ENCODE measurements around the gene LSM2. TPM values are rescaled to one million over a fixed set of nuclear protein-coding genes. Genes with fewer than 3 reads are reported as not detected.
"Not testable (repeated sequence)": the region's sequence is repeated elsewhere in the genome, so short reads cannot be mapped to it uniquely, and the experiment has no call there.

The LSM2 gene
- total and polyA plus RNA-seq, 2 donors (not counting 1 experiment from before 2014, with no cell fraction given): 52.4 to 57.4 TPM

DNA sequence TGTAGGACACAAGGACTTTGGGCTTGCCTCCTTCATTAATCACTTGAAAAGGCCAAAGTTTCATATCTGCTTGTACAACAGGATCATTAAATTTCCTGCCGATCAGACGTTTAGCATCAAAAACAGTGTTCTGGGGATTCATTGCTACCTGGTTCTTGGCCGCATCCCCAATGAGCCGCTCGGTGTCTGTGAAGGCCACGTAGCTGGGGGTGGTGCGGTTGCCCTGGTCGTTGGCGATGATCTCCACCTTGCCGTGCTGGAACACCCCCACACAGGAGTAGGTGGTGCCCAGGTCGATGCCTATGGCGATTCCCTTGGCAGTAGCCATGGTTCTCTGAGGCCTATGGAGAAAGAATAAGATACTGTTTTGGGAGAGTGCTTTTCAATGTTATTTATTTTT is 4.9 kb upstream of the LSM2 start:
- H4K20me1 ChIP-seq (ENCODE audit: control insufficient read depth, insufficient read depth, low read length, poor library complexity, severe bottlenecking): no peaks in the 10 kb centered on the region
- Mint-ChIP-seq H3K4me3 (no peak overlapping the region), H3K4me1 (peaks cover 19% of the 10 kb centered on the region), H3K27ac (no peak overlapping the region), H3K9me3 (ENCODE audit: insufficient read depth) (no peaks in the 10 kb centered on the region), H3K27me3 (no peaks in the 10 kb centered on the region)
- H3K79me2 ChIP-seq (ENCODE audit: control insufficient read depth, insufficient read depth, low read length): peaks cover 22% of the 10 kb centered on the region
- 100% methylated on average over 11 of the region's 12 CpGs for WGBS (ENCODE audit: insufficient coverage)
- no peak overlapping the region for H3K4me2 ChIP-seq (replicated peaks; ENCODE audit: low read depth, low read length, poor library complexity, severe bottlenecking)
- DNase-seq (no peak), ATAC-seq (ENCODE audit: low read depth) (no peak)
- H3K9ac ChIP-seq (ENCODE audit: low read length): no peak overlapping the region
- H3K4me3 ChIP-seq (ENCODE audit: control extremely low read depth in 1 of 5, extremely low read depth in 1 of 5, insufficient read depth in 1 of 5, low read depth in 2 of 5, low read length in 4 of 5): no peak overlapping the region
- ChIA-PET POLR2A (interaction anchor here (0.6 kb wide), 1 partner anchor 73 kb away, joined by 4 read pairs; no protein-coding TSS in a partner anchor), CTCF (interaction anchor here (1.2 kb wide), 1 partner anchor 19 kb away, joined by 5 read pairs; no protein-coding TSS in a partner anchor)
- intact Hi-C loops (cut with micrococcal nuclease): no loop called here
- H3K36me3 ChIP-seq (replicated peaks in 1 of 2; ENCODE audit: control extremely low read depth in 1 of 2, control insufficient read depth in 1 of 2, extremely low read depth in 1 of 2, insufficient read depth in 2 of 2, low read length in 1 of 2): no peaks in the 10 kb centered on the region
- H3K9me3 ChIP-seq (ENCODE audit: control extremely low read depth in 1 of 3, control insufficient read depth in 2 of 3, insufficient read depth in 1 of 3, low read length in 2 of 3): no peaks in the 10 kb centered on the region
- H3K27me3 ChIP-seq (replicated peaks in 1 of 4; ENCODE audit: control extremely low read depth in 1 of 4, control insufficient read depth in 3 of 4, insufficient read depth in 4 of 4, low read length in 3 of 4): no peaks in the 10 kb centered on the region
- no peak overlapping the region for H2AFZ ChIP-seq (ENCODE audit: insufficient read depth, low read depth, low read length, poor library complexity, severe bottlenecking)
- no peak overlapping the region for H3K27ac ChIP-seq (ENCODE audit: low read length in 2 of 2)
- peaks cover 7 to 21% of the 10 kb centered on the region in 2 donors for H3K4me1 ChIP-seq (ENCODE audit: control insufficient read depth in 2 of 2, insufficient read depth in 2 of 2, low read length in 2 of 2)
- no peak for TF ChIP-seq EZH2 (IDR thresholded peaks at IDR 0.05; ENCODE audit: borderline replicate concordance, insufficient read depth, low read depth, low read length, poor library complexity, severe bottlenecking)
- TF ChIP-seq, protein P1, sequence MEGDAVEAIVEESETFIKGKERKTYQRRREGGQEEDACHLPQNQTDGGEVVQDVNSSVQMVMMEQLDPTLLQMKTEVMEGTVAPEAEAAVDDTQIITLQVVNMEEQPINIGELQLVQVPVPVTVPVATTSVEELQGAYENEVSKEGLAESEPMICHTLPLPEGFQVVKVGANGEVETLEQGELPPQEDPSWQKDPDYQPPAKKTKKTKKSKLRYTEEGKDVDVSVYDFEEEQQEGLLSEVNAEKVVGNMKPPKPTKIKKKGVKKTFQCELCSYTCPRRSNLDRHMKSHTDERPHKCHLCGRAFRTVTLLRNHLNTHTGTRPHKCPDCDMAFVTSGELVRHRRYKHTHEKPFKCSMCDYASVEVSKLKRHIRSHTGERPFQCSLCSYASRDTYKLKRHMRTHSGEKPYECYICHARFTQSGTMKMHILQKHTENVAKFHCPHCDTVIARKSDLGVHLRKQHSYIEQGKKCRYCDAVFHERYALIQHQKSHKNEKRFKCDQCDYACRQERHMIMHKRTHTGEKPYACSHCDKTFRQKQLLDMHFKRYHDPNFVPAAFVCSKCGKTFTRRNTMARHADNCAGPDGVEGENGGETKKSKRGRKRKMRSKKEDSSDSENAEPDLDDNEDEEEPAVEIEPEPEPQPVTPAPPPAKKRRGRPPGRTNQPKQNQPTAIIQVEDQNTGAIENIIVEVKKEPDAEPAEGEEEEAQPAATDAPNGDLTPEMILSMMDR (IDR thresholded peaks at IDR 0.05): no peak

DNA sequence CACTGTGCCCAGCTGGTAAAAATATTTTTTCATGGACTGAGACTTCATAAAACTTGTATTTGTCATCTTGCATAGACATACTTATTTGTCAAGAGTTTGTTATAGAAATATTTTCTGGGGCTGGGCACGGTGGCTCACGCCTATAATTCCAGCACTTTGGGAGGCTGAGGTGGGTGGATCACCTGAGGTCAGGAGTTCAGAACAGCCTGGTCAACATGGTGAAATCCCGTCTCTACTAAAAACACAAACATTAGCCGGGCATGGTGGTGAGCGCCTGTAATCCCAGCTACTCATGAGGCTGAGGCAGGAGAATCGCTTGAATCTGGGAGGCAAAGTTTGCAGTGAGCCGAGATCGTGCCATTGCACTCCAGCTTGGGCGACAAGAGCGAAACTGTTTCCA is 1.8 kb upstream of the LSM2 start:
- H3K27ac Mint-ChIP-seq; H3K4me2 ChIP-seq (replicated peaks; ENCODE audit: low read depth, low read length, poor library complexity, severe bottlenecking); H3K9me3 Mint-ChIP-seq (ENCODE audit: insufficient read depth); H3K27me3 Mint-ChIP-seq; H2AFZ ChIP-seq (ENCODE audit: insufficient read depth, low read depth, low read length, poor library complexity, severe bottlenecking); H3K4me3 Mint-ChIP-seq; DNase-seq; H3K9ac ChIP-seq (ENCODE audit: low read length); H4K20me1 ChIP-seq (ENCODE audit: control insufficient read depth, insufficient read depth, low read length, poor library complexity, severe bottlenecking); H3K36me3 ChIP-seq (replicated peaks in 1 of 2; ENCODE audit: control extremely low read depth in 1 of 2, control insufficient read depth in 1 of 2, extremely low read depth in 1 of 2, insufficient read depth in 2 of 2, low read length in 1 of 2); H3K4me3 ChIP-seq (ENCODE audit: control extremely low read depth in 1 of 5, extremely low read depth in 1 of 5, insufficient read depth in 1 of 5, low read depth in 2 of 5, low read length in 4 of 5); H3K9me3 ChIP-seq (ENCODE audit: control extremely low read depth in 1 of 3, control insufficient read depth in 2 of 3, insufficient read depth in 1 of 3, low read length in 2 of 3); H3K27ac ChIP-seq (ENCODE audit: low read length in 2 of 2); ATAC-seq (ENCODE audit: low read depth); H3K27me3 ChIP-seq (replicated peaks in 1 of 4; ENCODE audit: control extremely low read depth in 1 of 4, control insufficient read depth in 3 of 4, insufficient read depth in 4 of 4, low read length in 3 of 4): not testable (repeated sequence)
- Histone ChIP-seq H3K4me1 (ENCODE audit: control insufficient read depth in 2 of 2, insufficient read depth in 2 of 2, low read length in 2 of 2) (peaks cover 10 to 19% of the 10 kb centered on the region in 2 donors), H3K79me2 (ENCODE audit: control insufficient read depth, insufficient read depth, low read length) (peaks cover 33% of the 10 kb centered on the region)
- WGBS (ENCODE audit: insufficient coverage): 100% methylated on average over 3 of the region's 10 CpGs
- POLR2A ChIA-PET: interaction anchor here (0.7 to 1.5 kb wide), 2 partner anchors 13 to 38 kb away, joined by 3 to 4 read pairs; partner anchors contain the start of gene VARS1
- CTCF ChIA-PET: interaction anchor here (0.7 to 3.3 kb wide), 6 partner anchors 10 to 210 kb away, joined by 3 to 20 read pairs (median 5); no protein-coding TSS in a partner anchor
- H3K4me1 Mint-ChIP-seq: peaks cover 19% of the 10 kb centered on the region
- intact Hi-C loops (cut with micrococcal nuclease): loop anchor here (5.0 kb wide), 1 partner anchor 186 kb away; the partner anchor contains the start of gene PRRC2A
